Keratinocyte (primary cell): Measurements from ENCODE around the gene OGFRL1. TPM values are rescaled to one million over a fixed set of nuclear protein-coding genes. Genes with fewer than 3 reads are reported as not detected.

ENCODE experiments used
- DNase-seq: peaks from one replicate; pipeline ENCODE4 v3.0.0-alpha.2; 2011; ENCODE audit warnings: low read depth, missing footprints, low spot score
- FAIRE-seq: peaks from 2 replicates; lab custom pipeline; 2011; peaks lifted over from hg19 to GRCh38; lab: Jason Lieb, UNC
- H2AFZ ChIP-seq: 2 replicates; pipeline ENCODE4 v1.6.0; 2012; ENCODE audit warnings: low read length, control low read depth, inconsistent platforms; ENCODE audit not compliant: control insufficient read depth
- H3K27ac ChIP-seq: 2 replicates; pipeline ENCODE4 v1.5.1; 2011; ENCODE audit warnings: low read length; ENCODE audit not compliant: control insufficient read depth, insufficient read depth
- H3K27me3 ChIP-seq: 3 replicates; pipeline ENCODE4 v1.6.0; 2011; ENCODE audit warnings: low read length; ENCODE audit not compliant: control insufficient read depth, insufficient read depth; ENCODE audit errors: extremely low read depth
- H3K36me3 ChIP-seq, 2 experiments: 2 replicates in 1 of 2; 3 replicates in 1 of 2; pipeline ENCODE4 v1.5.1; 2011; ENCODE audit warnings: low read length in 2 of 2, mild to moderate bottlenecking in 1 of 2; ENCODE audit not compliant: control insufficient read depth in 2 of 2, insufficient read depth in 2 of 2; ENCODE audit errors: extremely low read depth in 1 of 2
- H3K4me1 ChIP-seq: 3 replicates; pipeline ENCODE4 v1.5.1; 2011; ENCODE audit warnings: low read length; ENCODE audit not compliant: control insufficient read depth, insufficient read depth; ENCODE audit errors: extremely low read depth
- H3K4me2 ChIP-seq: 3 replicates; pipeline ENCODE4 v1.6.0; 2011; ENCODE audit warnings: low read depth, low read length; ENCODE audit not compliant: control insufficient read depth, insufficient read depth; ENCODE audit errors: extremely low read depth
- H3K4me3 ChIP-seq, 3 experiments: fragments of 200-600 bp in 1 of 3; sonication (generic) in 1 of 3; 2 replicates in 2 of 3; 3 replicates in 1 of 3; pipeline ENCODE4 v1.5.1; 2011 to 2016; ENCODE audit warnings: low read length in 3 of 3, mild to moderate bottlenecking in 3 of 3, control low read depth in 2 of 3, inconsistent platforms in 1 of 3, low read depth in 1 of 3, mixed read lengths in 1 of 3, mixed run types in 1 of 3, moderate library complexity in 1 of 3; ENCODE audit not compliant: control insufficient read depth in 2 of 3, insufficient read depth in 2 of 3; ENCODE audit errors: extremely low read depth in 1 of 3
- H3K79me2 ChIP-seq: 2 replicates; pipeline ENCODE4 v1.6.0; 2012; ENCODE audit warnings: low read length; ENCODE audit not compliant: control insufficient read depth, insufficient read depth
- H3K9ac ChIP-seq: 3 replicates; pipeline ENCODE4 v1.6.0; 2011; ENCODE audit warnings: low read length; ENCODE audit not compliant: control insufficient read depth, insufficient read depth; ENCODE audit errors: extremely low read depth
- H3K9me1 ChIP-seq: 3 replicates; pipeline ENCODE4 v1.6.0; 2011; ENCODE audit warnings: low read length; ENCODE audit not compliant: control insufficient read depth, insufficient read depth; ENCODE audit errors: extremely low read depth
- H3K9me3 ChIP-seq: 2 replicates; pipeline ENCODE4 v1.5.1; 2012; ENCODE audit warnings: low read depth, low read length; ENCODE audit not compliant: control insufficient read depth
- H4K20me1 ChIP-seq: 3 replicates; pipeline ENCODE4 v1.6.0; 2011; ENCODE audit warnings: low read length; ENCODE audit not compliant: control insufficient read depth, insufficient read depth; ENCODE audit errors: extremely low read depth
- EZH2 ChIP-seq: IDR thresholded peaks from one replicate; pipeline ENCODE4 v1.6.1; 2012; ENCODE audit warnings: inconsistent platforms, mild to moderate bottlenecking, low read length, moderate library complexity
- dilution Hi-C: fragments of 300-500 bp; cut with MboI; formaldehyde crosslinking; loops from one replicate; pipeline ENCODE4 v1.7.0; 2020; ENCODE audit warnings: low sequenced_read_pairs; ENCODE audit not compliant: extremely low pct_ligation_motif_present
- polyA plus RNA-seq, 5 experiments: library from polyadenylated mRNA; depleted of rRNA in 3 of 5; stranded (reverse) in 3 of 5; stranded (forward) in 1 of 5; unstranded in 1 of 5; fragments of >200 nt; gene quantifications; 1 replicate in 1 of 5; 2 replicates in 3 of 5; 3 replicates in 1 of 5; pipeline versions ENCODE4 v1.2.1 to v1.2.3, GENCODE V29; 2011 to 2012; ENCODE audit warnings: missing spikeins in 2 of 5, low read depth in 1 of 5, low replicate concordance in 1 of 5
- TF ChIP-seq, protein P1 (sequence below), 3 experiments: IDR thresholded peaks in 1 of 3; conservative IDR thresholded peaks in 1 of 3; optimal IDR thresholded peaks in 1 of 3; 2 replicates in 2 of 3; 3 replicates in 1 of 3; pipeline versions ENCODE3 to v1.5.1; 2011; ENCODE audit warnings: low read length in 3 of 3, mild to moderate bottlenecking in 3 of 3, moderate library complexity in 2 of 3, control low read depth in 1 of 3, inconsistent platforms in 1 of 3; ENCODE audit not compliant: insufficient read depth in 2 of 3; ENCODE audit errors: extremely low read depth in 1 of 3

Gene OGFRL1
- polyA plus RNA-seq, 1 donor (not counting 4 experiments of a cell fraction or from before 2014, with no cell fraction given): 9.3 TPM

DNA sequence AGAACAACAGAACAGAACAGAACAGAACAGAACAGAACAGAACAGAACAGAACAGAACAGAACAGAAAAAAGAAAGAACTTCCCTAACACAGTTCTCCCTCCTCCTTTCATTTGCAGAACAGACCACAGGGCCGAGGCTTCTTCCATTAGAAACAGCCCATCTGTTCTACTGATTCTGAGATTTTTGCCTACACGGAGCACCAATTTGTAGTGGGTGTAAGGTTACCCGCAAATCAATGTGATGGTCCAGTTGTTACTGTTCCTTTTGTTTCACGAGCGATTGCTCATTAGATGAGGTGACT, 734 bp upstream of the OGFRL1 start:
- Histone ChIP-seq H3K9me1 (no peaks in the 10 kb centered on the region), H4K20me1 (no peaks in the 10 kb centered on the region), H3K36me3 (no peaks in the 10 kb centered on the region), H3K79me2 (peaks cover 10% of the 10 kb centered on the region), H3K4me2 (peak overlapping the region; percentile 85), H3K9me3 (no peaks in the 10 kb centered on the region), H3K4me1 (peaks cover 32% of the 10 kb centered on the region), H3K27ac (no peak overlapping the region), H3K4me3 (peak overlapping the region in 2 of 3 experiments; percentile 70 to 72), H3K9ac (peak overlapping the region; percentile 76), H2AFZ (peak overlapping the region; percentile 78), H3K27me3 (no peaks in the 10 kb centered on the region)
- DNase-seq (no peak), FAIRE-seq (peak; percentile 44)
- no peak for TF ChIP-seq EZH2
- TF ChIP-seq, protein P1, sequence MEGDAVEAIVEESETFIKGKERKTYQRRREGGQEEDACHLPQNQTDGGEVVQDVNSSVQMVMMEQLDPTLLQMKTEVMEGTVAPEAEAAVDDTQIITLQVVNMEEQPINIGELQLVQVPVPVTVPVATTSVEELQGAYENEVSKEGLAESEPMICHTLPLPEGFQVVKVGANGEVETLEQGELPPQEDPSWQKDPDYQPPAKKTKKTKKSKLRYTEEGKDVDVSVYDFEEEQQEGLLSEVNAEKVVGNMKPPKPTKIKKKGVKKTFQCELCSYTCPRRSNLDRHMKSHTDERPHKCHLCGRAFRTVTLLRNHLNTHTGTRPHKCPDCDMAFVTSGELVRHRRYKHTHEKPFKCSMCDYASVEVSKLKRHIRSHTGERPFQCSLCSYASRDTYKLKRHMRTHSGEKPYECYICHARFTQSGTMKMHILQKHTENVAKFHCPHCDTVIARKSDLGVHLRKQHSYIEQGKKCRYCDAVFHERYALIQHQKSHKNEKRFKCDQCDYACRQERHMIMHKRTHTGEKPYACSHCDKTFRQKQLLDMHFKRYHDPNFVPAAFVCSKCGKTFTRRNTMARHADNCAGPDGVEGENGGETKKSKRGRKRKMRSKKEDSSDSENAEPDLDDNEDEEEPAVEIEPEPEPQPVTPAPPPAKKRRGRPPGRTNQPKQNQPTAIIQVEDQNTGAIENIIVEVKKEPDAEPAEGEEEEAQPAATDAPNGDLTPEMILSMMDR (optimal IDR thresholded peaks at IDR 0.05 in 1 of 3, IDR thresholded peaks at IDR 0.05 in 1 of 3, conservative IDR thresholded peaks at IDR 0.05 in 1 of 3; ENCODE audit: extremely low read depth in 1 of 3, insufficient read depth in 2 of 3, low read length in 3 of 3): no peak
- dilution Hi-C loops: no loop called here

DNA sequence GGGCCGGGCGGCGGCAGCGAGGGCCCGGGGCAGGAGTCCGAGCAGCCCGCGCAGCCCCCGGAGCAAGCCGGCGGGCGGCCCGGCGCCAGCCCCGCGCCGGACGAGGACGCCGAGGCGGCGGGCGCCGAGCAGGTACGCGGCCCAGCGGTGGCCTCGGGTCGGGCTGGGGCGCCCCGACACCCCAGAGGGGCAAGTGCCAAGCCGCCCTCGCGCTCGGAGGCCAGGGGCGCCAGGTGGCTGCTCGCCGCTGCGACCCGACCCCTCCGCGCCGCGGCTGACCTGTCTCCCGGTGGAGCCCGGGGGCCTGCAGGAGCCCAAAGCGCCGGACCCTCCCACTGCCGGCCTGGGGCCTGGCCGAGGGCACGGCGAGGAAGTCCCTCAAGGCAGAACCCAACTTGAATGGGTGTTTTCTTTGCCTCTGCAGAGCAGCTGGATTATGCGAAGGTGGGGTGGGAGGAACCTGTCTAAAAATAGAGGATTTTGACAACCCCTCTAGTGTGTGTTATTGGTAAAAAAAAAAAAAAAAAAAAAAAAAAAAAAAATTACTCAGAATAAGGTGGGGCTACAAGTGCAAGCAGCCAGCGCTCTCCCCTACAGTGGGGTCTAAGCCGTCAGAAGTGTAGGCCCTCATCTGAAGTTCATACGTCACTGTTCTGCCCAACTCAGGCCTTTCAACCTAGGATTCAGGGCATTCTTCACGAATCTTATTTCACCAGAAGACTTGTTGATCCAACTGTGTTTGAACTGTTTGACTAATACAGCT, 609 bp downstream of the OGFRL1 start:
- Histone ChIP-seq H3K9ac (peak overlapping the region; percentile 76), H3K27ac (peak overlapping the region; percentile 21), H3K36me3 (peaks cover 0 to 5% of the 10 kb centered on the region in 2 experiments), H3K4me2 (peak overlapping the region; percentile 95), H3K9me1 (no peaks in the 10 kb centered on the region), H3K4me1 (peaks cover 32% of the 10 kb centered on the region), H3K27me3 (no peaks in the 10 kb centered on the region), H4K20me1 (no peaks in the 10 kb centered on the region), H2AFZ (peak overlapping the region; percentile 32), H3K79me2 (peaks cover 10% of the 10 kb centered on the region), H3K4me3 (peak overlapping the region; percentile 62 to 77 (median 73)), H3K9me3 (no peaks in the 10 kb centered on the region)
- dilution Hi-C loops: no loop called here
- no peak for TF ChIP-seq EZH2
- TF ChIP-seq, protein P1 (optimal IDR thresholded peaks at IDR 0.05 in 1 of 3, IDR thresholded peaks at IDR 0.05 in 1 of 3, conservative IDR thresholded peaks at IDR 0.05 in 1 of 3; ENCODE audit: extremely low read depth in 1 of 3, insufficient read depth in 2 of 3, low read length in 3 of 3): no peak
- FAIRE-seq (no peak), DNase-seq (no peak)
